Measurements from ENCODE around the gene PCSK4. TPM values are rescaled to one million over a fixed set of nuclear protein-coding genes. Genes with fewer than 3 reads are reported as not detected.

Gene PCSK4
- total RNA-seq, 1 experiment from 2014 or later: 3.4 TPM

GRCh38 chr19:1445185-1445931 lies 44.8 kb downstream of the PCSK4 start:
- intact Hi-C loops (cut with micrococcal nuclease): no loop called here
- peaks cover 39% of the 10 kb centered on the region for H3K36me3 Mint-ChIP-seq (ENCODE audit: insufficient read depth, unreplicated experiment)
- ChIA-PET POLR2A (no interaction called here), CTCF (interaction anchor here (0.5 to 1.6 kb wide), 14 partner anchors 8 to 301 kb away, joined by 3 to 6 read pairs (median 4); no protein-coding TSS in a partner anchor)
- H3K27ac Mint-ChIP-seq (ENCODE audit: low read depth, unreplicated experiment): no peak overlapping the region
- peak overlapping the region; percentile 63 for H3K4me3 Mint-ChIP-seq (ENCODE audit: unreplicated experiment)
- H3K9me3 Mint-ChIP-seq (ENCODE audit: unreplicated experiment): no peaks in the 10 kb centered on the region
- peak; percentile 92 for TF ChIP-seq CTCF (IDR thresholded peaks at IDR 0.05; ENCODE audit: unreplicated experiment)
- BruUV-seq (replicated peaks): no TSS peak
- peak; percentile 63 for DNase-seq (ENCODE audit: unreplicated experiment)
- H3K27me3 Mint-ChIP-seq (ENCODE audit: insufficient read depth, unreplicated experiment): peaks cover 31% of the 10 kb centered on the region
- H3K4me1 Mint-ChIP-seq (ENCODE audit: insufficient read depth, unreplicated experiment): peaks cover 6% of the 10 kb centered on the region

- intact Hi-C loops (cut with micrococcal nuclease): no loop called here
- Mint-ChIP-seq H3K4me3 (ENCODE audit: unreplicated experiment) (peak overlapping the region; percentile 98), H3K27me3 (ENCODE audit: insufficient read depth, unreplicated experiment) (peaks cover 2% of the 10 kb centered on the region), H3K4me1 (ENCODE audit: insufficient read depth, unreplicated experiment) (peaks cover 6% of the 10 kb centered on the region), H3K27ac (ENCODE audit: low read depth, unreplicated experiment) (peak overlapping the region; percentile 100), H3K36me3 (ENCODE audit: insufficient read depth, unreplicated experiment) (peaks cover 62% of the 10 kb centered on the region), H3K9me3 (ENCODE audit: unreplicated experiment) (no peaks in the 10 kb centered on the region)
- no peak for DNase-seq (ENCODE audit: unreplicated experiment)
- POLR2A ChIA-PET: interaction anchor here (0.6 kb wide), 2 partner anchors 12 to 490 kb away, joined by 3 to 5 read pairs; no protein-coding TSS in a partner anchor
- BruUV-seq (replicated peaks): no TSS peak
- CTCF ChIA-PET: no interaction called here
- no peak for TF ChIP-seq CTCF (IDR thresholded peaks at IDR 0.05; ENCODE audit: unreplicated experiment)
Observed at GRCh38 chr19:1441677-1442438, 48.3 kb downstream of the PCSK4 start.

- Mint-ChIP-seq H3K4me3 (ENCODE audit: unreplicated experiment) (peak overlapping the region; percentile 98), H3K27ac (ENCODE audit: low read depth, unreplicated experiment) (peak overlapping the region; percentile 100), H3K4me1 (ENCODE audit: insufficient read depth, unreplicated experiment) (peaks cover 6% of the 10 kb centered on the region), H3K9me3 (ENCODE audit: unreplicated experiment) (no peaks in the 10 kb centered on the region), H3K36me3 (ENCODE audit: insufficient read depth, unreplicated experiment) (peaks cover 70% of the 10 kb centered on the region), H3K27me3 (ENCODE audit: insufficient read depth, unreplicated experiment) (no peaks in the 10 kb centered on the region)
- no TSS peak for BruUV-seq (replicated peaks)
- no peak for TF ChIP-seq CTCF (IDR thresholded peaks at IDR 0.05; ENCODE audit: unreplicated experiment)
- ChIA-PET POLR2A (interaction anchor here (0.6 to 1.5 kb wide), 4 partner anchors 67 to 172 kb away, joined by 3 to 5 read pairs (median 3); partner anchors contain the start of genes CIRBP and FAM174C), CTCF (interaction anchor here (0.6 kb wide), 1 partner anchor 66 kb away, joined by 3 read pairs; no protein-coding TSS in a partner anchor)
- DNase-seq (ENCODE audit: unreplicated experiment): no peak
- intact Hi-C loops (cut with micrococcal nuclease): no loop called here
Observed at GRCh38 chr19:1441022-1441426, 49.1 kb downstream of the PCSK4 start.

- BruUV-seq (replicated peaks): no TSS peak
- CTCF ChIA-PET: interaction anchor here (0.6 to 0.7 kb wide), 2 partner anchors 8 to 66 kb away, joined by 3 read pairs; no protein-coding TSS in a partner anchor
Observed at GRCh38 chr19:1440418-1440801, 49.7 kb downstream of the PCSK4 start.

More at GRCh38 chr19:1440418-1440801, 49.7 kb downstream of the PCSK4 start:
- no peaks in the 10 kb centered on the region for H3K27me3 Mint-ChIP-seq (ENCODE audit: insufficient read depth, unreplicated experiment)
- peak overlapping the region; percentile 98 for H3K4me3 Mint-ChIP-seq (ENCODE audit: unreplicated experiment)
- POLR2A ChIA-PET: interaction anchor here (1.1 to 1.5 kb wide), 4 partner anchors 26 to 171 kb away, joined by 3 to 5 read pairs (median 4); partner anchors contain the start of genes CIRBP and FAM174C
- no peaks in the 10 kb centered on the region for H3K9me3 Mint-ChIP-seq (ENCODE audit: unreplicated experiment)
- DNase-seq (ENCODE audit: unreplicated experiment): no peak
- peaks cover 6% of the 10 kb centered on the region for H3K4me1 Mint-ChIP-seq (ENCODE audit: insufficient read depth, unreplicated experiment)
- intact Hi-C loops (cut with micrococcal nuclease): no loop called here
- no peak for TF ChIP-seq CTCF (IDR thresholded peaks at IDR 0.05; ENCODE audit: unreplicated experiment)
- peaks cover 76% of the 10 kb centered on the region for H3K36me3 Mint-ChIP-seq (ENCODE audit: insufficient read depth, unreplicated experiment)
- peak overlapping the region; percentile 100 for H3K27ac Mint-ChIP-seq (ENCODE audit: low read depth, unreplicated experiment)

All from MCF 10A (cell line).